ENCODE measurements around the gene NXPE2.
"Not testable (repeated sequence)": the region's sequence is repeated elsewhere in the genome, so short reads cannot be mapped to it uniquely, and the experiment has no call there.

NXPE2 gene

DNA sequence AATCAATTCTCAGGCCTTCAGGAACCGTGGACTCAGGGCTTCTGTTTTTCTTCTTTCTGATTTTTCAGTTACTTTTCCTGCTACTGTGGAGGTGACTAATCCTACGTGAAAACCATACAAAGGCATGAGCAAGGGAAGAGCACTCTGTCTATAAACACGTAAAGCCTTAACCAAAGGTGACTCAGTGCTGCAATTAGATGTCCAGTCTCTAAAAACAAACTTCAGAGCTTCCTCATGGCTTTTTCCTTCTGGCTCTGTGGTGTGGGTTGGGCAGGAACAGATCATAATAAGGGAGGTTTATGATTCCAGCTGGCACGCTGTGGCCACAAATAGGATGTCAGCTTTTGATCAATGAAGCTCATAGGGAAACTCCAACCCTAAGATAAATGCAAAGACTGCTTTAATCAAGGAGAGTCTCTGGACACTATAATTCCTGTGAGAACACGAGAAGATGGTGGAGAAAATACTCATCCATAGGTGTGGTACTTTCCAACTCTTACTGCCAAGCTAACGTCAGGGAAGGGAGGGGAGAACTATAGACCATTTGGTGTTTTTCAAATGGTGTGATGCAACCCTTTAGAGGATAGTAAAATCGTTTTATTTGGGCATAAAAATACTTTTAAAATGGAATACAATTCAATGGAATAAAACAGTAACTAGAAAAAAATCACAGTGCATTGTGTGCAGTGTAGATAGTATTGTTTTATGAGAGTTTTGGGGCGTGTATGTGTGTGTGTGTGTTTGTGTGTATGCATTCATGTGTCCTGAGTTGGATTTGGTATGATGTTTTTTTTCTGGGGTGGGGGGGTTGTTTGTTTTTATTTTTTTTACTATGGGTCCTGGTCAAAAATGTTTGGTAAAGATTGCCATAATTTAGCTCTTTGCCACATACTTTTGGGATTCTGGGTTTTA lies at the start of gene NXPE2:
NXPE2 (plus strand) TSS at position 403 of the 912 bp plus-strand sequence; CDS start at position 452, 49 bp downstream.
- DNase-seq (ENCODE audit: insufficient read length, low spot score) (no peak), FAIRE-seq (no peak)

- DNase-seq (ENCODE audit: insufficient read length, low spot score); FAIRE-seq: not testable (repeated sequence)
Measured at GRCh38 chr11:114631445-114631965, 46.8 kb upstream of the NXPE2 start.

DNA sequence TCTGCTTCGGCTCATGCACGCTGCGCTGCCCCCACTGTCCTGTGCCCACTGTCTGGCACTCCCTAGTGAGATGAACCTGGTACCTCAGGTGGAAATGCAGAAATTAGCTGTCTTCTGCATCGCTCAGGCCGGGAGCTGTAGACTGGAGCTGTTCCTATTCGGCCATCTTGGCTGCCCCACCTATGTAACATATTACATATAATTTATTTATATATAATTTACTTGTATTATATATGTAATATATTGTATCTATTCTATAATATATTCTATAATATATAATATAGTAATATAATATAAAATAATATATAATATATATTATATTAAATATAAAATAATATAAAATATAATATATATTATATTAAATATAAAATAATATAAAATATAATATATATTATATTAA lies 38.9 kb upstream of the NXPE2 start:
- DNase-seq (ENCODE audit: insufficient read length, low spot score); FAIRE-seq: not testable (repeated sequence)

DNA sequence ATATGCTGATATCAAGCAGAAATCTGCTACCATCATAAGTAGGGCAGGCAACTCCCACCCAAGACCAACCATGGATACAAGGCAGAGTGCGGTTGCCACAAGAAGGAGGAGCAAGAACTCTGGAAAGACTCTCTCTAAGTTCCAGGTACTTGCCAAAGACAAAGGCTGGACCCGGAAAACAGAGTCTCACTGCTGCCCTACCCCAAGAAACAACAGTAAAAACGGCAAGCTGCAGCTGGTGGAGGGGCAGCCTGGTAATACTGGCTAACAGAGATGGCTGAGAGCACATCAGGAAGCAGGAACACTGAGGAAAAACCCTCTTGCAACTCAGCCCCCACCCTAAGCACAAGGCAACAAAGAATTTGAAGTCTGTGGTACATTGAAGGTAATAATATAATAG lies 27.7 kb upstream of the NXPE2 start:
- no peak for FAIRE-seq

GRCh38 chr11:114651145-114651718 lies 27.1 kb upstream of the NXPE2 start:
- FAIRE-seq (no peak), DNase-seq (ENCODE audit: insufficient read length, low spot score) (no peak)

More for the DNA sequence above, 27.7 kb upstream of the NXPE2 start:
- DNase-seq (ENCODE audit: insufficient read length, low spot score), result no peak

GRCh38 chr11:114653148-114653547 lies 25.2 kb upstream of the NXPE2 start:
- DNase-seq (ENCODE audit: insufficient read length, low spot score), result no peak
- no peak for FAIRE-seq

DNA sequence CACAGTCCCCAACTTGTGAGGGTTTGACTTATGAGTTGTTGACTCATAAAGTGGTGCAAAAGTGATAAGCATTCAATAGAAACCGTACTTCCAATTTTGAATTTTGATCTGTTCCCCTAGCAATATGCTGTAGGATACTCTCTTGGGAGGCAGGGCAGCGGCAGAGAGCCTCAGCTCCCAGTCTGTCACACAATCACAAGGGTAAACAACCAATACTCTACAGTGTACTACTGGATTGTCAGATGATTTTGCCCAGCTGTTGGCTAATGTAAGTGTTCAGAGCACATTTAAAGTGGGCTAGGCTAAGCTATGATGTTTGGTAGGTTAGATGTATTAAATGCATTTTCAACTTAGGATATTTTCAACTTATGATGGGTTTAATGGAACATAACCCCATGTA lies 13.7 kb upstream of the NXPE2 start:
- DNase-seq (ENCODE audit: insufficient read length, low spot score) (no peak), FAIRE-seq (no peak)

GRCh38 chr11:114666760-114667159 lies 11.6 kb upstream of the NXPE2 start:
- no peak for FAIRE-seq
- DNase-seq (ENCODE audit: insufficient read length, low spot score), result no peak

- DNase-seq (ENCODE audit: insufficient read length, low spot score) (no peak), FAIRE-seq (peak; percentile 23)
Measured at GRCh38 chr11:114668109-114668508, 10.2 kb upstream of the NXPE2 start.

DNA sequence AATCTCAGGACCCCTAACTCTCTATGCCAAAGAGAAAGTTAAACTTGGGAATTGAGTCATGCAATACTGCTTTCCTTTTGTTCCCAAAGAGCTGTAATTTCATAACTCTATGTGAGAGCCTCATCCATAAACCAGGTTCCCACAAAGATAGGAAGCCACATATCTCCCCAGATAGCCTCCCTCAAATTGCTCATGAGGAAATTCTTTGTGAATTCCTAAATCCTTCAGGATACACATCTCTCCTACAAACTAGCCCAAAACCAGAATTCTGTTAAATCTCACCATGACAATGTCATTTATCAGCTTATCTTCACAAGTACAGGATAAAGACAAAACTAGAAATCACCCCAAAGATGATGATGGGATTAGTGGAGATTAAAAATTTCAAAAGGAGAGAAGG lies 4.7 kb upstream of the NXPE2 start:
- FAIRE-seq (no peak), DNase-seq (ENCODE audit: insufficient read length, low spot score) (no peak)

DNA sequence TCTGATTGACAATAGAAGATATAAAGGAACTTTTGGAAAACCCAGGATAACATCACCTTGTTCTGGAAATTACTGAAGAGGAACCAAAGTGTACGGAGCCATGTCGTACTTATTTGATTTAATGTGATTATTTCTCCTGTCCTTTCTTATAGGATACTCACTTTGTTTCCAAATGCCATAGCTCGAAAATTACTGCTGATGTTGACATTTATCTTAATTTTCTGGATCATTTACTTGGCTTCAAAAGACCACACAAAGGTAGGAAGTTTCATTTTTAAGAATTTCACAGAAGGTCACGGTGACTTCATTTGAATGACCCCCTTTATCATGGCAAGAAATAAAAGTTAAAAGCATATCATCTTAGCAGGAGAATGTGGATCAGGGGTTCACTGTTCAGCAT lies 1.2 kb downstream of the NXPE2 start:
- FAIRE-seq, result no peak
- DNase-seq (ENCODE audit: insufficient read length, low spot score), result no peak

GRCh38 chr11:114683007-114683406 lies 4.7 kb downstream of the NXPE2 start:
- FAIRE-seq, result no peak
- no peak for DNase-seq (ENCODE audit: insufficient read length, low spot score)

- no peak for FAIRE-seq
- DNase-seq (ENCODE audit: insufficient read length, low spot score), result no peak
Measured at GRCh38 chr11:114684636-114685035, 6.3 kb downstream of the NXPE2 start.

DNA sequence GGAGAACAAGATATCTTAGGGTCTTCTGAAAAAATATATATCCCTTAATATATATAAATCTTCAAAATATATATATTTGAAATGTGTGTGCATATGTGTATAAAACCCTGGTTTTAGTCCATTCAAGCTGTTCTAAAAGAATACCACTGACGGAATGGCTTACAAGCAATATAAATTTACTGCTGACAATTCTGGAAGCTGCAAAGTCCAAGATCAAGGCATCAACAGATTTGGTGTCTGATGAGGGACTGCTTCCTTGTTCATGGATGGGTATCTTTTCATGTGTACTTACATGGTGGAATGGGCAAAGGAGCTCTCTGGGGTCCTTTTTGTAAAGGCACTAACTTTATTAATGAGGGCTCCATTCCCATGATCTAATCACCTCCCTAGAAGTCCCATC lies 6.8 kb downstream of the NXPE2 start:
- DNase-seq (ENCODE audit: insufficient read length, low spot score), result no peak
- FAIRE-seq, result no peak

DNA sequence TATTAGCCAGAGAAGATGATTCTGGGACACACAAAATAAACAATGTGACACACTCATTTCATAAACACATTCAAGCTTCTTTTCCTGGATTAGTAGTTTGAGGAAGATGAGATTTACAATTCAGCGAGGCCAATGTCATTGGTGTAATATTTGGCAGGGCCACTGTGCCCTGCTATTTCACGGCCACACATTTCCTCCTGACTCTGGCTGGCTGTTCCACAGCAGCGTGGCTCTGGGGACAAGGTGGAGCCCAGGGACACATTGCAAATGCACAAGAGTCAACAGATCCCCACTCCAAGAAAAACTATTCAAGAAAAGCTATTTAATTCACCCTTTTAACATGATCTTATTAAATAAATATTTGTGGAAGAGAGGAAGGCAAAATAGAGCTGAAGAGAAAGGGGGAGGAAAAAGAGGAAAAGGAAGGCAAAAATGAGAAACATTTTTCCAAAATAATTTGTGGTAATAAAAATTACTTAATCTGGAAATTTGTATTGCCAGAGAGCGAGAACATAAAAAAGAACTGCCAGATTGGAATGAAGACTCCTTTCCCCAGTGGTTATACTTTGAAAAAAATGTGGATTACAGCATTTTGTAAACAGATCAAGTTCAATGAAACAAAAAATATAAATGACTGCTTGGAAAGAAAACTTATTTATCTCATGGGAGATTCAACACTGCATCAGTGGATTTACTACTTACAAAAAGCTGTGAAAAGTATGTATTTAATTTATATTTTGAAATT lies 27.1 kb downstream of the NXPE2 start:
- FAIRE-seq (no peak), DNase-seq (ENCODE audit: insufficient read length, low spot score) (no peak)

GRCh38 chr11:114709960-114710359 lies 31.6 kb downstream of the NXPE2 start:
- FAIRE-seq, result no peak
- DNase-seq (ENCODE audit: insufficient read length, low spot score), result no peak

DNA sequence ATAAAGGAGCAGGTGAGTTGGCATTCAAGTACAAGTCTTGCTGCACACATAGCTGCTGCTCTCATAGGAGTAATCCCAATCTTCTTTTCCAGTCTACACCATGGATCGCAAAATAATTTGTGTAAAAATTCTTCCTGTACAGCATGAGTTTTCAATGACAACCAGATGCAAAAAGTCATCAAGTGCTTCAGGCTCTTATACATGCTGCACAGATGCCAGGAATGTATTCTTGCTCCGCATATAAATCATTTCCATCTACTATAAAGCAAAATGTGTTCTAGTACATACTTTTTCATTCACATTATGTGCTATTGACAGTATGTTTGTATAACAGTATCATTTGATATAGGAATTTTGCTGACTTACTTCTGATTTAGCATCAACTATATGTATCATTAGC lies 35.4 kb downstream of the NXPE2 start:
- FAIRE-seq, result no peak

GRCh38 chr11:114719562-114719961 lies 41.2 kb downstream of the NXPE2 start:
- DNase-seq (ENCODE audit: insufficient read length, low spot score) (no peak), FAIRE-seq (no peak)

More for the DNA sequence above, 35.4 kb downstream of the NXPE2 start:
- no peak for DNase-seq (ENCODE audit: insufficient read length, low spot score)

- FAIRE-seq, result no peak
- no peak for DNase-seq (ENCODE audit: insufficient read length, low spot score)
Measured at GRCh38 chr11:114724916-114725524, 46.7 kb downstream of the NXPE2 start.

- DNase-seq (ENCODE audit: insufficient read length, low spot score) (no peak), FAIRE-seq (no peak)
Measured at GRCh38 chr11:114725623-114726022, 47.3 kb downstream of the NXPE2 start.

GRCh38 chr11:114736806-114737205 lies 58.5 kb downstream of the NXPE2 start:
- no peak for FAIRE-seq
- no peak for DNase-seq (ENCODE audit: insufficient read length, low spot score)
